NCI-H2227 treated with DMSO at 0.1 percent for 48 hours (cell line): ENCODE data around the gene GLYATL3.
"Not testable (repeated sequence)": the region's sequence is repeated elsewhere in the genome, so short reads cannot be mapped to it uniquely, and the experiment has no call there.

ENCODE experiments used
- DNase-seq: peaks from one replicate; lab custom pipeline; 2025; lab: John Stamatoyannopoulos, UW

GLYATL3 gene

DNA sequence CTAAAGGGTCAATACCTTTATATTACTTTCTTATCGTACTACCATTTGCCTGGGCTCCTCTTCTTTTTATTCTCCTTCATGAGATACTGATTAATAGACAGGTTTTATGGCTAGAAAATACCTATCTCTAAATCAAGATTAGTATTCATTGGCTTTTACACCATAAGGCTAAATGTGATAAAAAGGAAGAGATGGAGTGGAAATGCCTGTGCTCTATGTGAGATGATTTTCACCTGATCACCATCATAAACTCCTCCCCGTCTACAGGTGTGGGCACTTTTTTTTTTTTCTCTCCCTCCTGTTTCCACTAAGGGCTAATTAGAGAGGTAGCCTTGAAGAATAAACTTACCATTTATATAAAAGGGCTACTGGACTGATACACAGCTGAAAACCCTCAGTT is at the start of gene GLYATL3:
Gene GLYATL3, plus strand, starts transcription at position 301 of the 400 bp plus-strand sequence. CDS start 12,068 bp downstream, outside the sequence.
- DNase-seq = no peak

DNA sequence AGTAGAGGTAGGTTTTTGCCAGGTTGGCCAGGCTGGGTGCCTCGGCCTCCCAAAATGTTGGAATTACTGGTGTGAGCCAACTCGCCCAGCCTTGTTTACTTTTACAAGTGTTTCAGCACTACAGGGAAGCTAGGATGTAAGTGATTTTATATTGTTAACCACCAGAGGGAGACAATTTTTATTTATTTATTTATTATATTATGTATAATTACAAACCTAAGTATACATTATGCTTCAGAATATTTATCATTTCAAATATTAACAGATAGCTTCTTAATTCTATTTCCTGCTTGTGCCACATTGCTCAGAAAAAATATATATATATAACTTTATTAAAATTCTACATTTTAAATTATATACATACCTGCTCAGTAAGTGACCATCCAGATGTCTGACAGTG is 46.5 kb upstream of the GLYATL3 start:
- DNase-seq = no peak

DNA sequence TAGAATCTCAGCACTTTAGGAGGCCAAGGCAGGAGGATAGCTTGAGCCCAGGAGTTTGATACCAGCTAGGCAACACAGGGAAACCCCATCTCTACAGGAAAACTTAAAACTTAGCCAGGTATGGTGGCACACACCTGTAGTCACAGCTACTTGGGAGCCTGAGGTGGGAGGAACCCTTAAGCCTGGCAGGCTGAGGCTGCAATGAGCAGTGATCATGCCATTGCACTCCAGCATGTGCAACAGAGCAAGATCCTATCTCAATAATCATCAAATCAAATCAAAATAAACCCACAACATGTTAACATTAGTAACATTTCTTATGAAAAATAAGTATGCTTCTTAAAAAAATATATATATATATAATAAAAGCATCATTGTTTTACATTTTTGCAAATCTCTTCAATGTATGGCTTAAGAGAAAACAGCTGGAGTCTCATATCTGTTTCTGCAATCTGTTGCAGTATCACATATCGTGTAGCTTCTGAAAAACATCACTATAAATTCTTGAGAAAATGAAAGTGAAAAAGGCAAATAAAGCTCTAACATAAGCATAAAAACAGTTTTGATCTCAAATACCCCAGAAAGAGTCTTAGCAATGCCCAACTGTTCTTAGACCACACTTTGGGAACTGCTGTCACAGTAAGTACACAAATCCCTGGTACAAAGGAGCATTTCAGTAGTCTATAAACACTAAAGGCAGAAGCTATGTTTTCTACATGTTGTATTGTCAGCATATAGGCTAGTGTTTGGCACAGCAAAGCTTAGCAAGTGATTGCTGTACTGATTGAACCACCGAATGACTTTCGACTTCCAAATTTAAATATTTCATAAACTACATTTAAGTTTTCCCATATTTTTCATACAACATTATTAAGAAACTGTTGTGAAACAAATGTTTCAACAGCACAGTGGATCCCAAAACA is 44.7 kb upstream of the GLYATL3 start:
- no peak for DNase-seq

DNA sequence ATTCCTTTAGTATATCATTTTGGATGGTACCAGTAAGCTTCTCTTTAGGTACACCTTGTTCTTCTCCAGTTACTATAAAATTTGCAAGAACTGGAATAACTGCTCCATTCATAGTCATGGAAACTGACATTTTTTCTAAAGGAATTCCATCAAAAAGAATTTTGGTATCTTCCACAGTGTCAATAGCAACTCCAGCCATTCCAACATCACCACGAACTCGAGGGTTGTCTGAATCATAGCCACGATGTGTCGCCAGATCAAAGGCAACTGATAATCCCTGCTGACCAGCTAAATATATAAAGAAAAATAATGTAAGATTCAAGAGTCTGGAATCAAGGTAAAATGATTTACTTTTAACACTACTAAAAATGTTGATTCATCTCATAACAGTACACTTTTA is 42.0 kb upstream of the GLYATL3 start:
- DNase-seq = no peak

DNA sequence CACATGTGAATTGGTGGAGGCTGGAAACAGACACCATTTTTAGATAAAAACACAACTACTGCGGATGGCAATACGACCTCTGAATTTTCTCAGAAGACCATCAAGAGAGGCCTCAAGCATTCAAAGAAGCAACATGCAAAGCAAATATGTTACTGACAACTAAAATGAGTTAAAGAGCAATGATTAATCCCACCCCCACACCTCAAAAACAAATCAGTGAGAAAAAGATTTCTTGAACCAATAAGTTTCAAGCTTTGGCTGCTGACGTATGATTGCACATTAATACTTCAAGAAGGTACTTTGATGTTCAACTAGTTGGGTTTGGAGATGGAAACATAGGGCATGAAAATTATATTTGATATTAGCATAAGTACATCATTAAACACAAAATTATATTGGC is 37.7 kb upstream of the GLYATL3 start:
- no peak for DNase-seq

DNA sequence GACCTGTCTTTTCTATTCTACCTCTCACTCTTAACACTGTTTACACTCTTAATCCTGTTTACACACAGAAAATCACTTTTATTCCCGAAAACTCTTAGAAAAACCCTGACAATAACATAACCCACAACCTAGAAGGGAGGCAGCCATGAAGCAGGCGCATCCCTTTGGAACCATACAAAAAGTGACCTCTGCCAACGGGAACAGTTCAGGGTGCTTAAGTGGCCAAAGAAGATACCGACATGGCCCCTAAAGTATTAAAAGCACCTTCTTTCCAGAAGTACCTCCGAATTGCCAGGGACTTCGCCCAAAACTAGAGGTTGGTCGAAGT is 37.2 kb upstream of the GLYATL3 start:
- no peak for DNase-seq

DNA sequence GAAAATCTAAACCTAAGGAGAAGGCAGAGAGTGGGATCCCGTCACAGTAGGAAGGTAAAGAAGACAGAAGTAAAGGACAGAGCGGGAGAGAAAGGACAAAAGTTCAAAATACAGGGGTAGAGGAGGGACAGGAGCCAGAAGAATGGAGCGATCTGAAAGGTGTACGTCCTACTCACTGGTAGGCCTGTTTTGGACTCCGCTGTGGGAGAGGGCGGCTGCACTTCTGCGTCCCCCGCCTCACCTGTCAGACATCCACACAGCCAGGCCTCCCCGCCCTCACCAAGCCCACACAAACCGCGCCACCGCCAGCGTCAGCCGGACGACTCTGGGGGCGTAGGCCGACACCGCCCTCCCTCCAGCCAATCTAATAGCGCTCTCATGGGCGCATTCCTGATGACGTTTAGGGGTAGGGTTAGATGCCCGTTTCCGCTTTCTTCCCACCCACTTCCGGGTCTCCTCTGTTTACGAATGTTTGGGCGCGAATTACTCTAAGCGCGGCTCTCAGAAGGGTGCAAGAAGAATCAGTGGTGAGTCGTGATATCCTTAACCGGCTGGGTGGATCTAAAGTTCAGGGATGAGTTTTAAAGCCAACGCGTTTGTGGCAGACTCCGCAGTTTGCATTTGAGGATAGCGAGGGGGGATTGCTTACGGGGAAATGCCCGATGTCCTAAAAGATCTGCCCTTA is 36.7 kb upstream of the GLYATL3 start, which contains the start of the genes CENPQ and MMUT:
Gene CENPQ, plus strand, starts transcription at position 444 of the 685 bp plus-strand sequence. CDS start 6,807 bp downstream, outside the sequence.
Gene MMUT, minus strand, starts transcription at position 327 of the 685 bp plus-strand sequence. CDS start 3,787 bp downstream, outside the sequence.
- DNase-seq = peak; percentile 91

DNA sequence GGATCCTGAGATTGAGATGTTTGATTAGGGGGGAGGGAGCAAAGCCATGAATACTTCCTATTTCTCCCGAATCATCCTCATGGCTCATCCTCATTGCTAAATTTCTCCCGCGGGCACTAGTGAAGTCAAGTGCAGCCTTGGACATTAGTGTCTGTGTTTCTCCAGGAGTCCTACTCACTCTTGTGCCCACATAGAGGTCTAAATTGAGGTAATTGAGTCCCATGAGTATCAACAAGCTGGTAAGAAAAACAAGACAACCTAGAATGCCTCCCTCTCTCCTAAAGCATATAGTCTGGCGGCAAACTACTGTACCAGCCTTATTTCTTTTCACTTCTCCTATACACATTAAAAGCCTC is 36.1 kb upstream of the GLYATL3 start:
- DNase-seq = no peak

DNA sequence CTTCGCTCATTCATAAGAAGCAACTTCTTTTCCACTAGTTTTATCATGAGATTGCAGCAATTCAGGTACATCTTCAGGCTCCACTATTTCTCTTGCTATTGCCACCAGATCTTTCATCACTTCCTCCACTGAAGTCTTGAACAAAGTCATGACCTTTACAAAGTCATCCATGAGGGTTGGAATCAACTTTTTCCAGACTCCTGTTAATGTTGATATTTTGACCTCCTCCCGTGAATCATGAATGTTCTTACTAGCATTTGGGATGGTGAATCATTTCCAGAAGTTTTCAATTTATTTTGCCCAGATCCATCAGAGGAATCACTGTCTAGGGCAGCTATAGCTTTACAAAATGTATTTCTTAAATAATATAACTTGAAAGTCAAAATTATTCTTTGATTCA is 35.0 kb upstream of the GLYATL3 start:
- no peak for DNase-seq

DNA sequence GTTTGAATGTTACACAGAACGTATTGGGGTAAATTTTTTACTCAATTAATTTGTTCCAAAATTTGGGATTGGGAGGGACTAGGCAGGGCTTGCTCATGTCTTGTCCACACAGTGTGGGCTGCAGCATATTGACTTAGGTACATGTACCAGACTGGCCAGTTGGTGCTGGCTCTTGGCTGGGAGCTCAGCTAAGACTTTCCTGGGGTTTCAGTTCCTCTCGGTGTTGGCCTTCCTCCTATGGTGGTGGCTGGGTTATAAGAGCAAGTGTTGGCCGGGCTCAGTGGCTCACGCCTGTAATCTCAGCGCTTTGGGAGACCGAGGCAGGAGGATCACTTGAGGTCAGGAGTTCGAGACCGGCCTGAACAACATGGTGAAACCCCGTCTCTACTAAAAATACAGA is 31.7 kb upstream of the GLYATL3 start:
- DNase-seq = no peak

DNA sequence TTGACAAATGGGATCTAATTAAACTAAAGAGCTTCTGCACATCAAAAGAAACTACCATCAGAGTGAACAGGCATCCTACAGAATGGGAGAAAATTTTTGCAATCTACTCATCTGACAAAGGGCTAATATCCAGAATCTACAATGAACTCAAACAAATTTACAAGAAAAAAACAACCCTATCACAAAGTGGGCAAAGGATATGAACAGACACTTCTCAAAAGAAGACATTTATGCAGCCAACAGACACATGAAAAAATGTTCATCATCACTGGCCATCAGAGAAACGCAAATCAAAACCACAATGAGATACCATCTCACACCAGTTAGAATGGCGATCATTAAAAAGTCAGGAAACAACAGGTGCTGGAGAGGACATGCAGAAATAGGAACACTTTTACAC is 23.2 kb upstream of the GLYATL3 start:
- DNase-seq = not testable (repeated sequence)

DNA sequence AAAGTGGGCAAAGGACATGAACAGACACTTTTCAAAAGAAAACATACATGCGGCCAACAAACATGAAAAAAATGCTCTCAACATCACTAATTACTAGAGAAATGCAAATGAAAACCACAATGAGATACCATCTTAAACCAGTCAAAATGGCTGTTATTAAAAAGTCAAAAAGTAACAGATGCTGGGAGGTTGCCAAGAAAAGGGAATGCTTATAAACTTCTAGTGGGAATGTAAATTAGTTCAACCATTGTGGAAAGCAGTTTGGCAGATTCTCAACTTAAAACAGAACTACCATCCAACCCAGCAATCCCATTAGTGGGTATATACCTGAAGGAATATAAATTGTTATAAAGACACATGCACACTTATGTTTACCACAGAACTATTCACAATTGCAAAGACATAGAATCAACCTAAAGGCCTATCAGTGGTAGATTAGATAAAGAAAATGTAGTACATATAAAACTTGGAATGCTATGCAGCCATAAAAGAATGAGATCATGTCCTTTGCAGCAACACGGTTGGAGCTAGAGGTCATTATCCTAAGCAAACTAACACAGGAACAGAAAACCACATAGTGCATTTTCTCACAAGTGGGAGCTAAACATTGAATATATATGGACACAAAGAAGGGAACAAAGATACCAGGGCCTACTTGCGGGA is 20.3 kb upstream of the GLYATL3 start:
- no peak for DNase-seq

DNA sequence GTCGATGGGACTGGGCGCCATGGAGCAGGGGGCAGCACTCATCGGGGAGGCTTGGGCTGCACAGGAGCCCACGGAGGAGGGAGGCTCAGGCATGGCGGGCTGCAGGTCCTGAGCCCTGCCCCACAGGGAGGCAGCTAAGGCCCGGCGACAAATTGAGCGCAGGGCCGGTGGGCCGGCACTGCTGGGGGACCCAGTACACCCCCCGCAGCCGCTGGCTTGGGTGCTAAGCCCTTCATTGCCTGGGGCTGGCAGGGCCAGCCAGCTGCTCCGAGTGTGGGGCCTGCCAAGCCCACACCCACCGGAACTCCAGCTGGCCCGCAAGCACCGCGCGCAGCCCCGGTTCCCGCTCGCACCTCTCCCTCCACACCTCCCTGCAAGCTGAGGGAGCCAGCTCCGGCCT is 17.9 kb upstream of the GLYATL3 start:
- not testable (repeated sequence) for DNase-seq

DNA sequence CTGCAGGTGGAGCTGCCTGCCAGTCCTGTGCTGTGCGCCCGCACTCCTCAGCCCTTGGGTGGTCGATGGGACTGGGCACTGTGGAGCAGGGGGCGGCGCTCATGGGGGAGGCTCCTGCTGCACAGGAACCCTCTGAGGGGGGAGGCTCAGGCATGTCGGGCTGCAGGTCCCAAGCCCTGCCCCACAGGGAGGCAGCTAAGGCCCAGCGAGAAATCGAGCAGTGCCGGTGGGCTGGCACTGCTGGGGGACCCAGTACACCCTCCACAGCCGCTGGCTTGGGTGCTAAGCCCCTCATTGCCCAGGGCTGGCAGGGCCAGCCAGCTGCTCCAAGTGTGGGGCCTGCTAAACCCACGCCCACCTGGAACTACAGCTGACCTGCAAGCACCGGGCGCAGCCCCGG is 16.3 kb upstream of the GLYATL3 start:
- not testable (repeated sequence) for DNase-seq

DNA sequence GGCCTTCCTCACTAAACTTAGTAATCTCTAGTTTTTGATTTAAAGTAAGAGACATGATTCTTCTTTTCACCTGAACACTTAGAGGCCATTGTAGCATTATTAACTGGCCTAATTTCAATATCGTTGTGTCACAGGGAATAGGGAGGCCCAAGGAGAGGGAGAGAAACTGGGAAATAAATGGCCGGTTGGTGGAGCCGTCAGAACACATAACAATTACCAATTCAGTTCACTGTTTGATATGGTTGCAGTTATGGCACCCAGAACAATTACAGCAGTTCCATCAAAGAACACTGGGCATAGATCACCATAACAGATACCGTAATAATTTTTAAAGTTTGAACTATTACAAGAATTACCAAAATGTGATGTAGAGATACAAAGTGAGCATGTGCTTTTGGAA is 9.1 kb upstream of the GLYATL3 start:
- no peak for DNase-seq

DNA sequence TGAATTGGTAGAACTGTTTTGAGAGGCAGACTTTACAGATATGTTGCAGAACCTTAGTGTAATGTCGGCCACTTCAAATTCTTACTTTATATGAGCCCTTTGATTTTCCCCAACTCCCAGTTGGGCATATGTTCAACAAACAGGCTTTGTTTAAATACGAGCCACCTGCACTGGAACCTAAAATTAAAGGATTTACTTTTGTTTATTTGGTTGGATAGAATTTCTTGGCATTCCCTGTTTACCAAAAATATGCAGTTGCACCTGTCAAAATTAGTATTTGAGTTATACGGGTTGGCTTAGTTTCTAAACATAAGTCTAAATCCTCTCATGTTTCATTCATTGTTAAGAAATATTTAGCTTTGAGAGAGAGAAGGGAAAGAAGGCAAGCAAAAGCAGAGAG is 2.4 kb upstream of the GLYATL3 start:
- DNase-seq = no peak

DNA sequence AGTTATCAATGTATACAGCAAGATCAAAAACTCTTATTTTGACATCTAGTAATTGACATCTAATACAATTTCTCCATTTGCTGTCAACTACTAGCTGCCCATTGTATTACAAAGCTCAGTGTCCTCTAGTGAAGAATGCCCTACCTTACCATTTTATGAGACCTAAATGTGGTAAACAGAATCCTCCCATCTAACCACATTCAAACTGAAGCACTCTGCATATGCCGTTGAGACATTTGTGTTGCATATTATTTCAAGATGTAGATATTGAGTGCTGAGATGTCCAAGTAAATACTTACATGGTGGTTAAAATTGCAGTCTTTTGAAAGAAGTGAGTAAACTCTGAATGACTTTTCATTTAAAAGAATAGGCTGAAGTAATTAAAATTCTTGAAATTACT is 597 bp upstream of the GLYATL3 start:
- no peak for DNase-seq

DNA sequence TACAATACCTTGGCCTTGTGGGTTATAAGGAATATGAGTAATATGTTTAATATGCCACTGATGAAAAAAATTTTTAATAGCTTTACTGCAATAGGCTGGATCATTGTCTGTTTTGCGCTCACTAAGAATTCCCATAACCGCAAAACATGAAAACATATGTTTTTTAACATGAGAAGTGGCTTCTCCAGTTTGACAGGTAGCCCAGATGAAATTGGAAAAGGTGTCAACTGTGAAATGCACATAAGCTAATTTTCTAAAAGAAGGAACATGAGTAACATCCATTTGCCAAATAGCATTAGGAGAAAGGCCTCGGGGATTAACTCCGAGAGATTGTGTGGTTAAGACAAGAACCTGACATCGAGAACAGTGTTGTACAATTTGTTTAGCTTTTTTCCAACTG is 4.9 kb downstream of the GLYATL3 start:
- no peak for DNase-seq

DNA sequence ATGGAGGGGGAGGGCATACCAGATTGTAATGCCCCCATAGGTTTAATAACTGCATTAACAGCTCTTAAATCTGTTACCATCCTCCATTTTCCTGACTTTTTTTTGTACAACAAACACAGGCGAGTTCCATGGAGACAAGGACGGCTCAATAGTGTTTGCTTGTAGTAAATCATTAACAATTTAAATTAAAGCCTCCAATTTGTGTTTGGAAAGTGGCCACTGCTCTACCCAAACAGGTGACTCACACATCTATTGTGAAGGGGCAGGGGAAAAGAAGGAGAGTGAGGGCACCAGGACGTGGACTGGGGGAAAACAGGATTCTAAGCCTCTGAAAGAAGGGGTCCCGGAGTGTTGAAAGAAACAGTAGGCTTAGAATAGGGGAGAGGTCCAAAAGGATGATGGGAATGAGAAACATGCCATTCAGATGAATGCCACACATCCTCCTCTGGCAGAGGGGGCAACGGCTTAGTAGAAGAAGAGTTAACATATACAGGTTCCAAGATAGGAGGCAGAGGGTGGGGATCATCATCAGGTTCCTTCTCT is 6.9 kb downstream of the GLYATL3 start:
- DNase-seq = no peak

DNA sequence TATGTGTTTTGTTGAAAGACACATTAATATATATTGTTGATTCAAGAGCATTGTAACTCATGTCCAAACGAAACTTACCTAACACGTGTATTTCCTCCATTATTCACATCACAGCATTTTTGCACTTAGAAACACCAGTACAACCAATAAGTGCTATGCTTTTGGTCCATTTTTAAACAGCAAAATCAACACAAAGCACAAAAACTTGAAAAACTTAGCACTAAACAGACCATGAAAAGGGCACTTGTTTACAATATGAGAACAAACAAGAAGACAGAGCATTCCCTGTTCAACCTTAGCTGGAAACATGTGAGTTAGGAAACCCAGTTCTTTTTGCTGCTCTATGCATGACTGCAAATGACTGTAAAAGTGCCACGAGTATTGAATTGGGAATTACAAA is 9.6 kb downstream of the GLYATL3 start:
- DNase-seq = no peak

DNA sequence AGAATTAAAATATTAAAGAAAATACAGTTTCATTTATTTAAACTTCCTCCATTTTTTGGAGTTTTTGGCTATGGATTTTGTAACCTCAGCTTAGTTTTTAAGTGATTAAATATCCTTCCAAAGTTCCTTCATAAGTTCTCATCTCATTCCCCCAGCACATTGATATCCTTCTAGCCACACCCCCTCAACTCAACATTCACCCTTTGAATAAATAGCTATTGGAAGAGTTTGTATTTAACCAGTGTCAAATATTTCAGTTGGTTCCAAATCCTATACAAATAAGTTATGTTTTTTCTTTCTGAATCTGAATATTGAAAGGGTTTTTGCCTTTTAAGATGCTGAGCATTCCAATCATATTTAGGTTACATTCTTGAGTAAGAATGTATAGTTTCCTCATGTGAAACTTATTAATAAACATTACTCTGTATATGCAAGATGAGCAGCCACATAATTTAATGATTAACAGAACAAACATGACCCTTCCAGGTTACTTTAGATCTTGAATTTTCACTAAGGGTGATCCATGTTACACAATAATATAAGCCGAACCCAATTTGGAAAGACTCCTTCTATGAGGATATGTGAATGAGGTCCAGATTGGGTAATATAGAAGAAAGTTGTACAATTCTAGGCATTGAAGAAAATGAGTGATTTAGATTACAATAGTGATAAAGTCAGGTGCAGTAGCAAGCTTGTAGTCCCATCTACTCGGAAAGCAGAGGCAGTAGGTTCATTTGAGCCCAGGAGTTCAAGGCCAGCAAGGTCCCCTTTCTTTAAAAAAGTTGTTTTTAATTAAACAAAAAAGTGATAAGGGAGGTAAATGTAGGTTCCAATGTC is 13.6 kb downstream of the GLYATL3 start:
- DNase-seq = no peak
